Nephron (organoid): Measurements from ENCODE around the gene ACADL.

ENCODE experiments used
- H3K27ac Mint-ChIP-seq, 3 experiments: 2 replicates each; pipeline ENCODE4 v1.8.0; 2020; ENCODE audit warnings: mixed read lengths in 3 of 3, mild to moderate bottlenecking in 2 of 3, moderate library complexity in 1 of 3
- H3K27me3 Mint-ChIP-seq: 2 replicates; pipeline ENCODE4 v1.8.0; 2021; ENCODE audit warnings: low read depth, mild to moderate bottlenecking, moderate library complexity, mixed read lengths
- H3K36me3 Mint-ChIP-seq: 2 replicates; pipeline ENCODE4 v1.8.0; 2020; ENCODE audit warnings: low read depth, mixed read lengths
- H3K4me1 Mint-ChIP-seq: 2 replicates; pipeline ENCODE4 v1.8.0; 2020; ENCODE audit warnings: mixed read lengths
- H3K4me3 Mint-ChIP-seq, 3 experiments: 2 replicates each; pipeline ENCODE4 v1.8.0; 2020; ENCODE audit warnings: mild to moderate bottlenecking in 3 of 3, mixed read lengths in 3 of 3, moderate library complexity in 2 of 3
- H3K9me3 Mint-ChIP-seq: 2 replicates; pipeline ENCODE4 v1.8.0; 2020; ENCODE audit warnings: mixed read lengths
- TF ChIP-seq, protein P1 (sequence below), 3 experiments: fragments of 200-600 bp; sonication (generic); IDR thresholded peaks; one replicate each; pipeline ENCODE4 v1.5.0; 2021; ENCODE audit warnings: antibody characterized with exemption in 3 of 3; ENCODE audit not compliant: unreplicated experiment in 3 of 3

ACADL gene

GRCh38 chr2:210170446-210171303 lies 54.6 kb downstream of the ACADL start:
- Mint-ChIP-seq H3K36me3 (no peaks in the 10 kb centered on the region), H3K4me1 (peaks cover 34% of the 10 kb centered on the region), H3K9me3 (no peaks in the 10 kb centered on the region), H3K27ac (peak overlapping the region; percentile 99), H3K27me3 (peaks cover 3% of the 10 kb centered on the region), H3K4me3 (peak overlapping the region; percentile 95 to 99 (median 98))
- TF ChIP-seq, protein P1, sequence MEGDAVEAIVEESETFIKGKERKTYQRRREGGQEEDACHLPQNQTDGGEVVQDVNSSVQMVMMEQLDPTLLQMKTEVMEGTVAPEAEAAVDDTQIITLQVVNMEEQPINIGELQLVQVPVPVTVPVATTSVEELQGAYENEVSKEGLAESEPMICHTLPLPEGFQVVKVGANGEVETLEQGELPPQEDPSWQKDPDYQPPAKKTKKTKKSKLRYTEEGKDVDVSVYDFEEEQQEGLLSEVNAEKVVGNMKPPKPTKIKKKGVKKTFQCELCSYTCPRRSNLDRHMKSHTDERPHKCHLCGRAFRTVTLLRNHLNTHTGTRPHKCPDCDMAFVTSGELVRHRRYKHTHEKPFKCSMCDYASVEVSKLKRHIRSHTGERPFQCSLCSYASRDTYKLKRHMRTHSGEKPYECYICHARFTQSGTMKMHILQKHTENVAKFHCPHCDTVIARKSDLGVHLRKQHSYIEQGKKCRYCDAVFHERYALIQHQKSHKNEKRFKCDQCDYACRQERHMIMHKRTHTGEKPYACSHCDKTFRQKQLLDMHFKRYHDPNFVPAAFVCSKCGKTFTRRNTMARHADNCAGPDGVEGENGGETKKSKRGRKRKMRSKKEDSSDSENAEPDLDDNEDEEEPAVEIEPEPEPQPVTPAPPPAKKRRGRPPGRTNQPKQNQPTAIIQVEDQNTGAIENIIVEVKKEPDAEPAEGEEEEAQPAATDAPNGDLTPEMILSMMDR (IDR thresholded peaks at IDR 0.05; ENCODE audit: unreplicated experiment in 3 of 3) = no peak

DNA sequence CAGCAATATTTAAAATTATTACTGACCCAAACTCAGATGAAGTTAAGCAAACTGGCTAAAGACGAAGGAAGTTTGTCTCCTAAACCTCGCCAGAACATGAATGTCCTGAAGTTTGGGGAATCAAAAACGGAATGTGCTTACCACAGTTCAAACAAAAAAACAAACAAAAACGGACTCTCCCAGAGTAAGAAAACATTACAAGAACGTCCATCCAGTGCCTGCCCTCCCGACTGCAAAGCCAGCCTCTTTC lies 55.1 kb downstream of the ACADL start:
- no peaks in the 10 kb centered on the region for H3K36me3 Mint-ChIP-seq
- H3K4me1 Mint-ChIP-seq = peaks cover 34% of the 10 kb centered on the region
- H3K9me3 Mint-ChIP-seq = no peaks in the 10 kb centered on the region
- H3K4me3 Mint-ChIP-seq = peak overlapping the region; percentile 95 to 99 (median 98)
- TF ChIP-seq, protein P1 (IDR thresholded peaks at IDR 0.05; ENCODE audit: unreplicated experiment in 3 of 3) = no peak
- H3K27ac Mint-ChIP-seq = peak overlapping the region; percentile 99
- H3K27me3 Mint-ChIP-seq = peaks cover 3% of the 10 kb centered on the region

GRCh38 chr2:210169516-210170195 lies 55.6 kb downstream of the ACADL start:
- TF ChIP-seq, protein P1 (IDR thresholded peaks at IDR 0.05; ENCODE audit: unreplicated experiment in 3 of 3) = no peak
- H3K27me3 Mint-ChIP-seq = peaks cover 3% of the 10 kb centered on the region
- no peaks in the 10 kb centered on the region for H3K36me3 Mint-ChIP-seq
- no peaks in the 10 kb centered on the region for H3K9me3 Mint-ChIP-seq
- peaks cover 34% of the 10 kb centered on the region for H3K4me1 Mint-ChIP-seq
- peak overlapping the region; percentile 95 to 99 (median 98) for H3K4me3 Mint-ChIP-seq
- peak overlapping the region; percentile 99 for H3K27ac Mint-ChIP-seq

DNA sequence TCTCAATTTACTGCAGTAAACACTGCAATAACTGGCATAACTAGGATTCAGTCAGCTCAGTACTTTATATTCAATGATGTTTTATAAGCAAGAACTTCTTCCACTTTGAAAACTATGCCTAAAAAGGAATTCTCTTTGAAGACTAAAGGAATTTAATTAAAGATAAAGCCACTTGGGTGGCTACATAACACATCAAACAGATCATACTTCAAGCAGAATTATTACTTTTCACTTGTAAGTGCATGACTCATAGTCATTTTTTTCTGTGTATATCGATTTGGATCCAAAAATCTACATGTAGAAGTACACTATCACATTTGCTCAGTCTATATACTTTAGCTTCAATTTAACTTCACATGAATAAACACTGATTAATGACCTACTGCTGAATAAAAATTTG lies 58.0 kb downstream of the ACADL start:
- Mint-ChIP-seq H3K27ac (peak overlapping the region in 1 of 3 experiments; percentile 43), H3K9me3 (no peaks in the 10 kb centered on the region), H3K4me1 (peaks cover 36% of the 10 kb centered on the region), H3K4me3 (no peak overlapping the region), H3K27me3 (peaks cover 3% of the 10 kb centered on the region), H3K36me3 (peaks cover 6% of the 10 kb centered on the region)
- TF ChIP-seq, protein P1 (IDR thresholded peaks at IDR 0.05; ENCODE audit: unreplicated experiment in 3 of 3) = no peak

GRCh38 chr2:210162466-210163124 lies 62.7 kb downstream of the ACADL start:
- Mint-ChIP-seq H3K4me1 (peaks cover 15% of the 10 kb centered on the region), H3K9me3 (no peaks in the 10 kb centered on the region), H3K4me3 (peak overlapping the region in 1 of 3 experiments; percentile 37), H3K27ac (peak overlapping the region; percentile 33 to 84 (median 52)), H3K36me3 (peaks cover 13% of the 10 kb centered on the region), H3K27me3 (no peaks in the 10 kb centered on the region)
- TF ChIP-seq, protein P1 (IDR thresholded peaks at IDR 0.05; ENCODE audit: unreplicated experiment in 3 of 3) = no peak
